VCaP (cell line): ENCODE measurements around the gene MEAK7.

Experiments
- H3K27ac ChIP-seq: fragments of 450-650 bp; 2 replicates; pipeline ENCODE4 v1.5.1; 2017
- TF ChIP-seq, protein P1 (sequence below): fragments of 450-650 bp; conservative IDR thresholded peaks from 2 replicates; pipeline ENCODE4 v1.5.1; 2017; ENCODE audit warnings: mild to moderate bottlenecking, moderate library complexity

MEAK7 gene

GRCh38 chr16:84504420-84505248, at the start of gene MEAK7:
Gene MEAK7 (minus strand): TSS chr16:84504659. CDS start chr16:84498086, 6,573 bp downstream.
- TF ChIP-seq, protein P1, sequence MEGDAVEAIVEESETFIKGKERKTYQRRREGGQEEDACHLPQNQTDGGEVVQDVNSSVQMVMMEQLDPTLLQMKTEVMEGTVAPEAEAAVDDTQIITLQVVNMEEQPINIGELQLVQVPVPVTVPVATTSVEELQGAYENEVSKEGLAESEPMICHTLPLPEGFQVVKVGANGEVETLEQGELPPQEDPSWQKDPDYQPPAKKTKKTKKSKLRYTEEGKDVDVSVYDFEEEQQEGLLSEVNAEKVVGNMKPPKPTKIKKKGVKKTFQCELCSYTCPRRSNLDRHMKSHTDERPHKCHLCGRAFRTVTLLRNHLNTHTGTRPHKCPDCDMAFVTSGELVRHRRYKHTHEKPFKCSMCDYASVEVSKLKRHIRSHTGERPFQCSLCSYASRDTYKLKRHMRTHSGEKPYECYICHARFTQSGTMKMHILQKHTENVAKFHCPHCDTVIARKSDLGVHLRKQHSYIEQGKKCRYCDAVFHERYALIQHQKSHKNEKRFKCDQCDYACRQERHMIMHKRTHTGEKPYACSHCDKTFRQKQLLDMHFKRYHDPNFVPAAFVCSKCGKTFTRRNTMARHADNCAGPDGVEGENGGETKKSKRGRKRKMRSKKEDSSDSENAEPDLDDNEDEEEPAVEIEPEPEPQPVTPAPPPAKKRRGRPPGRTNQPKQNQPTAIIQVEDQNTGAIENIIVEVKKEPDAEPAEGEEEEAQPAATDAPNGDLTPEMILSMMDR: no peak
- H3K27ac ChIP-seq: peak within 1 kb of the TSS; percentile 77

DNA sequence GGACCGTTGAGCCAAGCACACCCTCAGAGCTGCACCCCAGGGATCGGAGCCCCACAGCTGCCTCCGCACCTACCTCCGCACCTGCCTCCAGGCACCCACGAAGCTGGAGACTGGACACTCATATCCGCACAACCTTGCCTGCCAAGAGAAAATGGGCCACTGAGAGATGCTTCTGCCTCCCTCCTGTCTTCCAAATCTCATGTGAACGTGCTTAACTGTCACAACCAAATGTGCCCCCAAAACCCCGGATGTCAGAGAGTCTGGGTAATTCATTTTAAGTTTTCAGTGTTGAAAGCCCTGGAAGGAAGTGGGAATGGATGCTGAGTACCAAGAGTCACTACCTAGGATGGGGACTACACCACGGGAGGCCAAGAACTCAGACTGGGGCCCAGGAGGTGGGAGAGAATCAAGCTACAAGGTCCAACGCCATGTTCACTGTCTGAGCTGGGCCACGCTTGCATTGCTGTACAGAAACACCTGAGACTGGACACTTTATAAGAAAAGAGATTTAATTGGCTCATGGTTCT, 49.5 kb upstream of the MEAK7 start:
- no peak overlapping the region for H3K27ac ChIP-seq
- TF ChIP-seq, protein P1: no peak

DNA sequence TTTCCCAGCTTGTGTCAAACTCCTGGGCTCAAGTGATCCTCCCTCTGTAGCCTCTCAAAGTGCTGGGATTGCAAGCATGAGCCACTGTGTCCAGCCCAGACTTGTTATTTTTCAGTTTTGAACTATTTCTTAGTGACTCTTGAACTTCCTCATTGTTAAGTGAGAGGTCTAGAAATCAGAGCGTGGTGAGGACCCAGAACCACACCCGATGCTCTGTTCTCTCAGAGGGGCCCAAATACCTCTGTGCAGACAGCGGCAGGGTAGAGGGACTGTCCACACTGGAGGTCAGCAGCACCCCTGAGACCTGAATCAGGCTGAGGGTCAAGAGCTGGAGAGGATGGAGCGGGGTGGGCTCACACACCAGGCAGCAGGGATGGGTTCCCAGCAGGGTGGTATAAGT, 47.7 kb upstream of the MEAK7 start:
- TF ChIP-seq, protein P1: no peak

GRCh38 chr16:84550096-84550495, 45.6 kb upstream of the MEAK7 start:
- TF ChIP-seq, protein P1: no peak

More for the DNA sequence above, 47.7 kb upstream of the MEAK7 start:
- no peak overlapping the region for H3K27ac ChIP-seq

DNA sequence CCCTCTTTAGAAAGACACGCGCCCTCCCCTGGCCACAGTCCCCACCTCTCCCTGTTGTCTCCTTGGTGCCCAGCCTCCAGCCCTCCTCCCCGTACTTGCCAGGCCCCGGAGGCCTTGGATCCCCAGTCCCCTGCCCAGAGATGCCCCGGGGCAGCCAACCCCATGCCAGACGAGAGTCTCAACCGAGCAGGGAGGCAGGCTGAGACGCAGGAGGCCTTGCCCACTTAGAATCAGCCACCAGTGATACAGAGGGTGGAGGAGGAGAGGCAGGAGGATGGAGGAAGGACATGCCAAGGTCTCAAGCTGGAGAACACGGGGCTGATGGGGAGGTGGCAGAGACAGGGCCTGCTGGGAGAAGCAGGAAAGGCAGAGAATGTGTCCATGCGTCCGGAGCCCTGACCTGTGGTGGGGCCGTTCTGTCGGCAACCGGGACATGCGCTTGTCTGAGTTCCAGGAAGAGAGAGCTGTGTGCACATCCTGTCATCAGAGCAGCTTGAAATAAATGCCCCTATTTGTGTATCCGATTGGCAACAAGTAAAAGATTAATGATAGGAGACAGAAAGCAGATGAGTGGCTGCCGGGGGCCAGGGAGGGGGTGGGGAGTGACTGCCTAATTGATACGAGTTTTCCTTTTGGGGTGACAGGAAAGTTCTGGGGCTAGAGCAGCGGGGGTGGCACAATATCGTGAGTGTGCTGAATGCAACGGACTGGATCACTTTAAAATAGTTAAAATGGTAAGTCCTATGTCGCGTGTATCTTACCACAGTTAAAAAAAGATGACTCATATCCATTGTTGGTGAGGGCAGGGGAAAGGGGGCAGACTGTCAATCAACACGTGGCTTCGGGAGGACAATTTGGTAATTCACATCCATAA, 44.7 kb upstream of the MEAK7 start:
- no peak overlapping the region for H3K27ac ChIP-seq
- TF ChIP-seq, protein P1: no peak

More at GRCh38 chr16:84550096-84550495, 45.6 kb upstream of the MEAK7 start:
- no peak overlapping the region for H3K27ac ChIP-seq

DNA sequence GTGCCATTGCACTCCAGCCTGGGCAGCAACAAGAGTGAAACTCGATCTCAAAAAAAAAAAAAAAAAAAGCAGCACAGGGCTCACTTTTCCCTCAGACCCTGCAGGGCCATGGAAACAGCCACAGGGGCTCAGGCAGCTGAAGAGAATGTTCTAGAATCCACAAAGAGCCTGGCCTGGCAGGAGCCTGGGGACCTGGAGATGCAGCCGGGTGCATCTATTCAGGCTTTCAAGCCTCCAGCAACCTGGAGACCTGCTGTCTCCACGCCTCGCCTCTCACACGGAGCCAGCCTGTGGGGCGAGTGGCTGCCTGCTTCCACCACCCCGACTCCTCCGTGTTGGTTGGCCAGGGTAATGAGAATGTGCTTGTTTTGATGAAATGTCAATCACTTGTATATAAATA, 44.0 kb upstream of the MEAK7 start:
- TF ChIP-seq, protein P1: no peak
- no peak overlapping the region for H3K27ac ChIP-seq

GRCh38 chr16:84547546-84548061, 43.1 kb upstream of the MEAK7 start:
- no peak overlapping the region for H3K27ac ChIP-seq
- TF ChIP-seq, protein P1: no peak
